HG03565 (cell line): ENCODE results near the gene GJC3.
A peak's percentile ranks its signal among the peaks of the same experiment; 100 is the strongest.
"Not testable (repeated sequence)": the region's sequence is repeated elsewhere in the genome, so short reads cannot be mapped to it uniquely, and the experiment has no call there.

Experiments
- ATAC-seq: cut with Tn5 transposase; IDR thresholded peaks from one replicate; pipeline ENCODE4 v1.9.1; 2021; ENCODE audit warnings: mild to moderate bottlenecking, moderate library complexity; ENCODE audit not compliant: unreplicated experiment

The GJC3 gene

GRCh38 chr7:99930376-99930775 lies 956 bp upstream of the GJC3 start:
- no peak for ATAC-seq

- ATAC-seq: no peak
These were observed 272 bp upstream of the GJC3 start for GRCh38 chr7:99929730-99930053.

GRCh38 chr7:99928188-99928587 lies 1.2 kb downstream of the GJC3 start:
- no peak for ATAC-seq

DNA sequence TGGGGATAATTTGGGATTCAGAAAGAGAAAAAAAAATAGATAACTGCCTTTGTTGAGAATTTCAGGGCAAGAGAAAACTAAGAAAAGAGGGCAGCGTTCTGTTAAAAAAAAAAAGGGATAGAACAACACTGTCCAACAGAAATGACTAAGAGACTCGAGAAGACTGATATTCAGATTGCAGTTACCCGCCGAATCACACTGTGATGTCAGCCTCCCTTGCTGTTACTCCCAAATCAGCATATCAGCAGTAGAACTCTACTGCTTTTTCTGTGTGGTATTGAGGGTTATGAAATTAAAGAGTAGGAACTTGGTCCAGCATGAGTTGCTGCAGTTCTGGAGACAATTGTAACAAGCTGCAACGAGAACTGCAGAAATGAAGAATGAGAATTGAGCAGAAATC lies 1.9 kb downstream of the GJC3 start:
- ATAC-seq: no peak

- ATAC-seq: no peak
These were observed 3.1 kb downstream of the GJC3 start for GRCh38 chr7:99926321-99926720.

DNA sequence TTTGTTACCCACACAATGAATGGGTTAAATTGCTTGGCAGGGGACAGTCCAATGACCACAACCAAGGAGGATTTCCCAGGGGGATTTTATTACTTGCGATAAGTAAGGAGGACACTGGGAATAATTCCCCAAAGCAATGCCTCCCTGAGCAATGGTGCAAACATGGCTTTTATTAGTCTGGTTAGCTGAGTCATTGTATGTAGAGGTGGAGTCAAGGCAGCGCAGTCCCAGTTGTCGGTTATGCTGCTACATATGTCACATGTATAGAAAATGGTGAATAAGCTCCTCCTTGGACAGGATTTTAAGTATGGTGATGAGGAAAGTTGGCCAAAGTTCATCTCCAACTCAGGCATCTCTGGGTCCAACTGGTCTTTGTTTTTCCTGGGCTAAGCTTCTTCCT lies 6.2 kb downstream of the GJC3 start:
- no peak for ATAC-seq

- no peak for ATAC-seq
These were observed 9.3 kb downstream of the GJC3 start for GRCh38 chr7:99920149-99920548.

DNA sequence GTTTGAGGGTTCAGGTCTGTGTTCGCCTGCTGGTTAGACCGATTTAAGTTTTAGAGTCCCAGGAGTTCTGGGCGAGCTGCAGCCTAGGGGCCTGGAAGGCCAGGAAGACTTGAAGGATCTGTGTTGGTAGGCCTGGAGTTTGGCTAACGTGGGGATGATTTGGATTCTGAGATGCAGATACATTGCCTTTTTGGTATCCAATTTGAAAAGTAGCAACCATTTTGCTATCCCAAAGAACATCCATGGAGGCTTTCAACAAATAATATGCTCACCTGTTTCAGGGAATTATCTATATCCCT lies 9.7 kb downstream of the GJC3 start:
- ATAC-seq: no peak

GRCh38 chr7:99918959-99919813 lies 10.2 kb downstream of the GJC3 start, which contains the start of gene TRIM4:
TRIM4 (minus strand) TSS chr7:99919530; CDS start chr7:99919401, 129 bp downstream.
- peak; percentile 85 for ATAC-seq

GRCh38 chr7:99910976-99911375 lies 18.4 kb downstream of the GJC3 start:
- no peak for ATAC-seq

DNA sequence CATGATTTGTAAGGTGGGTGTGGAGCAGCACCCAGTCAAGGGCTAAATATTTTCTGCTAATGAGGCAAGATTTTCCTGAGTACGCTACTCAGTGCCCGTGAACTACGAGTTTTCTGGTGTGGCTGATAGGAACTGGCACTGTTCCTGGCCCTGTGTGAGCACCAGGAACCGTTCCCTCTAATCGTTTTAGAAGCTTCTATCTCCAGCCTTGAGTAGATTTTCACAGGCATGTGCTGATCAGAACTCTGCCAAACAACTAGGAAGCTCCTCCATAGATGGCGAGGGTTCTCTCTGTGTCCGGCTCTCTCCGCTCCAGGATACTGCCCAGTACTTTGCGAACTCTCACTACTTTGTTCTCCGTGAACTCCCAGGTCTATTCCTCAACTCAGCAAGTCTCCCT lies 27.8 kb downstream of the GJC3 start:
- ATAC-seq: no peak

- no peak for ATAC-seq
These were observed 29.4 kb downstream of the GJC3 start for GRCh38 chr7:99899830-99900519.

DNA sequence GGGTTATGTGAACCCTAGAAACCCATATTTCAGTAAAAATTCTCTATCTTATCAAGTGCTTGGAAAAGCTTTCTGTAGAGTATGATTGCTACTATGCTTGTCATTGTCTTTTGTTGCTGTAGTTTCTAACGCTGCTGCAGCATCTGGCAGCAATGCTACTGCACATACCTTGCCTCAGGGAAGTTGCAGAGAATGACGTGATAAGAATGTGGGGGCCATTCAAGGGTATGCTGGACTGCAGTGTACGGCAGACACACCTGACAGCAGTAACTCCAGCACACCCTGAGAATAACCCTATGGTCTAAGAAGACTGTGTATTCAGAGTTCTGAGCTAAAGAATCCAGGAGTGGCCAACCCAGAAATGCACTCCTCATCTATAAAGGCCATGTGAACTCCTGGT lies 30.6 kb downstream of the GJC3 start:
- no peak for ATAC-seq

GRCh38 chr7:99898023-99898357 lies 31.4 kb downstream of the GJC3 start:
- ATAC-seq: no peak

DNA sequence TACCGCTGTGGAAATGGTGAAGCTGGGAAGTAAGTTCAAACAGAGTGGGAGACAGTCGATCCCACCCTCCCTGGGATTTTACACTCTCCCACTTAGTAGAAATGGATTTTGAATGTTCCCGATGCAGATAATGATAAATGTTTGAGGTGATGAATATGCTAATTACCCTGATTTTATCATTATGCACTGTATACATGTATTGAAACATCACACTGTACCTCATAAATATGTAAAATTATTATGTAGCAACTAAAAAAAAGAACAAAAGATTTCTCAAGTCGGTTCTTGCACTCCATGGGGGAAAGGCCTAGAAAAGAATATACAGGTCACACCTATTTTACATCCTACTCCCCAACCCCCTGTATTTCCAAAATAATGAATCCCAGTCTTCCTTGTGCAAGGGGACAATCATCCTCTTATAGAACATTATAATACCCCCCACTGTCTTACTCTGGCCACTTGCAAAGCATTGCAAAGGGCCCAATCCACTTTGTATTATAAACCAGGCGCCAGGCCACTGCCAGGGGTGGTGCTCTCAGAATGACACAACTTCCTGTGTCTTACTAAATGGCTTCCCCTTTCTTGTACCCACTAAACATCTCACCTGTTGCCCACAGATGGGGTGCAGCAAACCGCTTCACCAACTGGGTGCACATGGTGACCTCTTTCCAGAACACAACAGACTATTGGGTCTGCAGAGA lies 31.9 kb downstream of the GJC3 start:
- no peak for ATAC-seq

DNA sequence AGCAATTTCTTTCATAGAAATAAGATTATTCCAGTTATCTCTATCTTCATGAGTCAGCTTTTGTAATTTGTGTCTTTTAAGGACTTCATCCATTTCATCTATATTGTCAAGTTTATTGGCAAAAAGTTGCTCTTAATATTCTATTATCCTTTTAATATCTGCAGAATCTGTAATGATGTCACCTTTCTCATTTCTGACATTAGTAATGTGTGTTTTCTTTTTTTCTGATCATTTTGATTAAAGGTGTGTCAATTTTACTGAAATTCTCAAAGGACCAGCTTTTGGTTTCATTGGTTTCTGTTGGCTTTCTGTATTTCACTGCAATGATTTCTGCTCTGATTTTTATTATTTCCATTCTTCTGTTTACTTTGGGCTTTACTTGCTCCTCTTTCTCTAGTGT lies 34.7 kb downstream of the GJC3 start:
- ATAC-seq: no peak

DNA sequence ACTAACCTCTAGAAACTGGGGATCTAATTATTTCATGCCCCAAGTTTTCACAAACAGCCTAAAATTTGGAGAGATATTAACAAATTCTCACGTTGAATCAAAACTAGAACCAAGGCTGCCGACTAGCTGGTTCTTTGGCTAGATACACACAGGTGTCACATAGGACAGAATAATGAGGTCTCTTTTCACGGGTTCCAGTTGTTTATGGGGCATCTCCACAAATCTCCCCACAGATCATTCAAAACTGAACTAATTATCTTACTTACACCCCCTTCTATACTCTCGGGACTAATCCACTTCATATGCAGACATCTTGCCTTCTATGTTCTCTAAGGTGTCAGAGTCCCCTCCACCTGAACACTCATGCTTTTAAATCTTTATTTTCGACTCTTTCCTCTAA lies 36.1 kb downstream of the GJC3 start:
- no peak for ATAC-seq

GRCh38 chr7:99890348-99890747 lies 39.1 kb downstream of the GJC3 start:
- not testable (repeated sequence) for ATAC-seq

DNA sequence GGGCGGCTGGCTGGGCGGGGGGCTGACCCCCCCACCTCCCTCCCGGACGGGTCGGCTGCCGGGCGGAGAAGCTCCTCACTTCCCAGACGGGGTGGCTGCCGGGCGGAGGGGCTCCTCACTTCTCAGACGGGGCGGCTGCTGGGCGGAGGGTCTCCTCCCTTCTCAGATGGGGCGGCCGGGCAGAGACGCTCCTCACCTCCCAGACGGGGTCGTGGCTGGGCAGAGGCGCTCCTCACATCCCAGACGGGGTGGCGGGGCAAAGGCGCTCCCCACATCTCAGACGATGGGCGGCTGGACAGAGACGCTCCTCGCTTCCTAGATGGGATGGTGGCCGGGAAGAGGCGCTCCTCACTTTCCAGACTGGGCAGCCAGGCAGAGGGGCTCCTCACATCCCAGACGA lies 41.1 kb downstream of the GJC3 start:
- ATAC-seq: not testable (repeated sequence)

GRCh38 chr7:99881370-99881769 lies 48.0 kb downstream of the GJC3 start:
- no peak for ATAC-seq

- ATAC-seq: no peak
These were observed 52.5 kb downstream of the GJC3 start, which contains the start of gene OR2AE1 for GRCh38 chr7:99876933-99877332. OR2AE1 (minus strand) TSS chr7:99877033; CDS start chr7:99877033, 0 bp downstream.

- ATAC-seq: no peak
These were observed 52.9 kb downstream of the GJC3 start for GRCh38 chr7:99876491-99876890.
